ENCODE data around the gene MFAP1. TPM values are rescaled to one million over a fixed set of nuclear protein-coding genes. Genes with fewer than 3 reads are reported as not detected.

Gene MFAP1
- total RNA-seq, 3 donors from 2014 or later (not counting 1 experiment from before 2014, with no cell fraction given): 10.2 to 13.3 (median 12.3) TPM

DNA sequence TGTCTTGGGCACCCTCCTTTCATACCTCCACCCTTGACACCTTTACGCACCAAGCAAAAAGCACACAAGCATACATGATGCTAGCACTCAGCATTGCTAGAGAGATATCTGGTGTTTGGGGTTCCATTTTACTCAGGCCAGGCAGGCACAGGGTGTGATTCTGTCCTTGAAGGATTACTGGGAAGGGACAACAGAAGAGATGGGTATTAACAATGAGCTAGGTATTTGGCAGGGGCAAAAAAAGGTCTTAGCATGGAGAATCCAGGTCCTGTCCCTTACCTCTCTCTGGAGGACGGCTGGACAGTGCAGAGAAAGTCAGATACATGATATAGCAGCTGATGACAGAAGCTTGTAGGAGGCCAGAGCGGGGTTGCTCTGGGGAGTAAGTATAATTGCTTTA, 27.9 kb downstream of the MFAP1 start:
- DNase-seq (no peak), ATAC-seq (no peak)
- Histone ChIP-seq H3K4me1 (ENCODE audit: control insufficient read depth, insufficient read depth, low read length) (peaks cover 52% of the 10 kb centered on the region), H3K27ac (ENCODE audit: low read length) (no peak overlapping the region), H3K9me3 (ENCODE audit: control insufficient read depth, insufficient read depth, low read length) (no peaks in the 10 kb centered on the region), H3K27me3 (ENCODE audit: control insufficient read depth, insufficient read depth, low read length) (no peaks in the 10 kb centered on the region), H3K36me3 (ENCODE audit: control insufficient read depth, insufficient read depth, low read length) (peaks cover 47% of the 10 kb centered on the region), H3K4me3 (ENCODE audit: low read length) (no peak overlapping the region)
- intact Hi-C loops (cut with micrococcal nuclease): no loop called here
- Mint-ChIP-seq H3K36me3 (no peaks in the 10 kb centered on the region), H3K4me1 (peaks cover 72 to 86% of the 10 kb centered on the region in 2 donors), H3K9me3 (no peaks in the 10 kb centered on the region), H3K4me3 (no peak overlapping the region), H3K27me3 (ENCODE audit: low read depth in 2 of 2) (no peaks in the 10 kb centered on the region), H3K27ac (peak overlapping the region; percentile 98 to 99)
- WGBS (ENCODE audit: insufficient coverage): 91% methylated on average over 2 of the region's 3 CpGs
- no peak for TF ChIP-seq CTCF (IDR thresholded peaks at IDR 0.05)

DNA sequence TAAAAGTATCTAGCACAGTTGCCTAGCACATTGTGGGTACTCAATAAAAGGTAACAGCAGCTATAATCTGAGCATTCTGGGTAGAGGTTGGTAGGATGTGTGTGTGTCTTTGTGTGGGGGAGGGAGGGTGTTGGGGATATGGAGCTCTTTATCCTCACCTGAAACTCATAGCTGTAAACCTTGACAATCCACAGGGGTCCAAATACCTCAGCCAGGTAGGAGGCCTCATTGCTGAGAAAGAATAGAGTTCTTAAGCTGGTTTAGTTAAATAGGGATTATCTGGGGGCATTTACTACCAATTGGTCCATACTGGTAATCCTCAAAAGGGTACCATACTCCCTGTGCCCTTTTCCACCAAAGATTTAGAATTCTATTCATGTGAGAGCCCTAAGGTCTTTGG, 28.5 kb downstream of the MFAP1 start:
- H3K4me3 ChIP-seq (ENCODE audit: low read length): no peak overlapping the region
- DNase-seq: no peak
- no peak for ATAC-seq
- no peak overlapping the region for H3K27ac ChIP-seq (ENCODE audit: low read length)
- no peak for TF ChIP-seq CTCF (IDR thresholded peaks at IDR 0.05)
- H3K9me3 ChIP-seq (ENCODE audit: control insufficient read depth, insufficient read depth, low read length): no peaks in the 10 kb centered on the region
- Mint-ChIP-seq H3K27me3 (ENCODE audit: low read depth in 2 of 2) (no peaks in the 10 kb centered on the region), H3K36me3 (no peaks in the 10 kb centered on the region), H3K27ac (peak overlapping the region; percentile 98 to 99), H3K4me1 (peaks cover 66 to 83% of the 10 kb centered on the region in 2 donors), H3K9me3 (no peaks in the 10 kb centered on the region), H3K4me3 (no peak overlapping the region)
- H3K27me3 ChIP-seq (ENCODE audit: control insufficient read depth, insufficient read depth, low read length): no peaks in the 10 kb centered on the region
- intact Hi-C loops (cut with micrococcal nuclease): no loop called here
- H3K4me1 ChIP-seq (ENCODE audit: control insufficient read depth, insufficient read depth, low read length): peaks cover 53% of the 10 kb centered on the region
- peaks cover 47% of the 10 kb centered on the region for H3K36me3 ChIP-seq (ENCODE audit: control insufficient read depth, insufficient read depth, low read length)

DNA sequence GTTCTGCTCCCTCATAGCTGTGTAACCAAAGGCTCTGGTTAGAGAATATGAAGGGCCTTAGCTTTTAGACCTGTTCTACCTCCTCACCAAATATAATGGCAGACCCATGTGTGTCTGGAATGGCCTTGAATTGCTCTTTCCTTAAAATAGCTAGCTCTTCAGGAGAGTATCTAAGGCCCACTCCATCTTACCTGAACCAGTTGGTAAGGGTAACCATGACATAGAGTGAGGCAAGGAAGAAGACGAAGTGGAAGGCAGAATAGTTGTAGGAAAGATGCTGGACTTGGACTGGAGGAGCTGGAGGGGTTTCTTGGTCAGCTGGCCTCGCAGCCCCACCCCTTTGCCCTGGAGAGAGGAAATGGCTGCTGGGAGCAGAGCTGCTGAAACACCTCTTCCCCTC, 29.3 kb downstream of the MFAP1 start:
- no peak for DNase-seq
- intact Hi-C loops (cut with micrococcal nuclease): no loop called here
- TF ChIP-seq CTCF (IDR thresholded peaks at IDR 0.05): no peak
- peaks cover 47% of the 10 kb centered on the region for H3K36me3 ChIP-seq (ENCODE audit: control insufficient read depth, insufficient read depth, low read length)
- Mint-ChIP-seq H3K9me3 (no peaks in the 10 kb centered on the region), H3K4me1 (peaks cover 58 to 75% of the 10 kb centered on the region in 2 donors), H3K27ac (peak overlapping the region; percentile 98 to 99), H3K36me3 (no peaks in the 10 kb centered on the region), H3K4me3 (no peak overlapping the region), H3K27me3 (ENCODE audit: low read depth in 2 of 2) (no peaks in the 10 kb centered on the region)
- WGBS (ENCODE audit: insufficient coverage): 100% methylated on average over 2 of the region's 2 CpGs
- ATAC-seq: no peak
- H3K4me3 ChIP-seq (ENCODE audit: low read length): no peak overlapping the region
- H3K27me3 ChIP-seq (ENCODE audit: control insufficient read depth, insufficient read depth, low read length): no peaks in the 10 kb centered on the region
- no peak overlapping the region for H3K27ac ChIP-seq (ENCODE audit: low read length)
- H3K4me1 ChIP-seq (ENCODE audit: control insufficient read depth, insufficient read depth, low read length): peaks cover 47% of the 10 kb centered on the region
- no peaks in the 10 kb centered on the region for H3K9me3 ChIP-seq (ENCODE audit: control insufficient read depth, insufficient read depth, low read length)

DNA sequence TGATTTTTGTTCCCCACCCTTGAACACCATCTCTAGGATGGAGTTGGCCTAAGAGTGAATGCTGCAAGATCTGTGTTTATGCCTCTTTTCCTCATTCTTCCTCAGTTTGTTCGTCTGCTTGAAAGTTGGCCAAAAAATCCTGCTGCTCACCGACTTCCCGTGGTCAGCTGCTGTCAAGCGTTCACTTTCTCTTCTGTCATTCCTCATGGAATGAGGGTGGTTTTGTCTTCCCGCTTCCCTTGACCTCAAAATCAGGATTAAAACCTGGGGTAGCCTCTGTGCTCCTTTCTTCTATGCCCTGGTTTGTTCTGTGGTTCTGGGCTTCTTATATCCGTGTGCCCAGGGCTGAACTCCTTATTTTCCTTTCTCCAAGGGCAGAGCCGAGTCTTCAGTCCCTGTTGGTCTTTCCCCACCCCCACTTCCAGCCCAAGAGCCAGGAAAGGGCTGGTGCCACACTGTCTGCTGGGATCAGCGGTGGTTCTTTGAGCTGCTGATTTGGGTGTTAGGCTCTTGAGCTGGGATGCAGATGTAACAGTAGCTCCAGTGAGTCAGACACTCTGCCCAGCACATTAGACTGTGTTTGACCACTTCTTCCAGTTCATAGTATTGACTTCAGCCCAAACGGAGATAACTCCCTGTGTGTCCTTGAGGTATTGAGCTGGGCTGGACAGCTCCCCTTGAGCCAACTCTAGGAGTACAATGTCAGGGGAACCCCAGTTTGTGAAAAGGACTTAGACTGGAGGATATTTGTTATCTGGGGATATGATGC, 30.0 kb downstream of the MFAP1 start:
- H3K9me3 ChIP-seq (ENCODE audit: control insufficient read depth, insufficient read depth, low read length): no peaks in the 10 kb centered on the region
- WGBS (ENCODE audit: insufficient coverage): 94% methylated on average over 9 of the region's 9 CpGs
- Mint-ChIP-seq H3K27ac (peak overlapping the region; percentile 98 to 99), H3K4me3 (peak overlapping the region; percentile 97), H3K27me3 (ENCODE audit: low read depth in 2 of 2) (no peaks in the 10 kb centered on the region), H3K4me1 (peaks cover 51 to 68% of the 10 kb centered on the region in 2 donors), H3K9me3 (no peaks in the 10 kb centered on the region), H3K36me3 (no peaks in the 10 kb centered on the region)
- intact Hi-C loops (cut with micrococcal nuclease): no loop called here
- H3K27me3 ChIP-seq (ENCODE audit: control insufficient read depth, insufficient read depth, low read length): no peaks in the 10 kb centered on the region
- H3K4me1 ChIP-seq (ENCODE audit: control insufficient read depth, insufficient read depth, low read length): peaks cover 39% of the 10 kb centered on the region
- H3K27ac ChIP-seq (ENCODE audit: low read length): no peak overlapping the region
- H3K36me3 ChIP-seq (ENCODE audit: control insufficient read depth, insufficient read depth, low read length): peaks cover 43% of the 10 kb centered on the region
- ATAC-seq (no peak), DNase-seq (no peak)
- no peak for TF ChIP-seq CTCF (IDR thresholded peaks at IDR 0.05)
- no peak overlapping the region for H3K4me3 ChIP-seq (ENCODE audit: low read length)
